Ascending aorta (tissue), 2 donors: ENCODE measurements around the gene TOM1L2. TPM values are rescaled to one million over a fixed set of nuclear protein-coding genes. Genes with fewer than 3 reads are reported as not detected.

Experiments
- DNase-seq, 2 donors: peaks; one replicate each; pipeline ENCODE4 v3.0.0-alpha.2; 2019; ENCODE audit warnings: low spot score in 2 of 2
- H3K27ac ChIP-seq, 2 donors: fragments of 200-600 bp; sonication (generic); one replicate each; pipeline ENCODE4 v1.5.1; 2016 to 2017; ENCODE audit warnings: mild to moderate bottlenecking in 1 of 2
- H3K27me3 ChIP-seq: fragments of 200-600 bp; sonication (generic); one replicate; pipeline ENCODE4 v1.5.1; 2017
- H3K36me3 ChIP-seq, 2 donors: fragments of 200-600 bp; sonication (generic); one replicate each; pipeline ENCODE4 v1.5.1; 2016
- H3K4me1 ChIP-seq, 2 donors: fragments of 200-600 bp; sonication (generic); one replicate each; pipeline ENCODE4 v1.5.1; 2016 to 2017; ENCODE audit warnings: mild to moderate bottlenecking in 1 of 2
- H3K4me3 ChIP-seq, 2 donors: fragments of 200-600 bp; sonication (generic); one replicate each; pipeline ENCODE4 v1.5.1; 2016 to 2017; ENCODE audit warnings: mild to moderate bottlenecking in 1 of 2
- H3K9me3 ChIP-seq, 2 donors: fragments of 200-600 bp; sonication (generic); one replicate each; pipeline ENCODE4 v1.5.1; 2016
- CTCF ChIP-seq, 3 experiments: fragments of 200-600 bp in 2 of 3; fragments of 450-650 bp in 1 of 3; sonication (generic) in 2 of 3; IDR thresholded peaks; one replicate each; pipeline ENCODE4 v1.5.1; 2016 to 2019; ENCODE audit warnings: antibody characterized with exemption in 3 of 3, mild to moderate bottlenecking in 1 of 3, moderate library complexity in 1 of 3
- intact Hi-C: fragments of 100-400 bp; cut with DNase I; formaldehyde crosslinking; loops from one replicate; pipeline ENCODE4 v1.15.1; 2023
- total RNA-seq: library from RNA; depleted of rRNA; stranded (reverse); fragments of >200 nt; gene quantifications from one replicate; pipeline ENCODE4 v1.1.0, GENCODE V29; 2016

The TOM1L2 gene
- total RNA-seq, 1 donor from 2014 or later = 39.0 TPM

GRCh38 chr17:17805575-17805974, 166.6 kb downstream of the TOM1L2 start:
- Histone ChIP-seq H3K9me3 (no peaks in the 10 kb centered on the region), H3K36me3 (peaks cover 3 to 11% of the 10 kb centered on the region in 2 donors), H3K27ac (no peak overlapping the region), H3K27me3 (no peaks in the 10 kb centered on the region), H3K4me3 (no peak overlapping the region), H3K4me1 (peaks cover 0 to under 1% of the 10 kb centered on the region in 2 donors)
- intact Hi-C loops = no loop called here
- no peak for TF ChIP-seq CTCF (IDR thresholded peaks at IDR 0.05)
- DNase-seq = no peak

- intact Hi-C loops = no loop called here
- peaks cover 4 to 11% of the 10 kb centered on the region in 2 donors for H3K36me3 ChIP-seq
- no peak overlapping the region for H3K4me3 ChIP-seq
- no peaks in the 10 kb centered on the region for H3K27me3 ChIP-seq
- H3K4me1 ChIP-seq = no peaks in the 10 kb centered on the region
- TF ChIP-seq CTCF (IDR thresholded peaks at IDR 0.05) = no peak
- no peak overlapping the region for H3K27ac ChIP-seq
- no peaks in the 10 kb centered on the region for H3K9me3 ChIP-seq
- DNase-seq = no peak
Measured at GRCh38 chr17:17804007-17804406, 168.2 kb downstream of the TOM1L2 start.

DNA sequence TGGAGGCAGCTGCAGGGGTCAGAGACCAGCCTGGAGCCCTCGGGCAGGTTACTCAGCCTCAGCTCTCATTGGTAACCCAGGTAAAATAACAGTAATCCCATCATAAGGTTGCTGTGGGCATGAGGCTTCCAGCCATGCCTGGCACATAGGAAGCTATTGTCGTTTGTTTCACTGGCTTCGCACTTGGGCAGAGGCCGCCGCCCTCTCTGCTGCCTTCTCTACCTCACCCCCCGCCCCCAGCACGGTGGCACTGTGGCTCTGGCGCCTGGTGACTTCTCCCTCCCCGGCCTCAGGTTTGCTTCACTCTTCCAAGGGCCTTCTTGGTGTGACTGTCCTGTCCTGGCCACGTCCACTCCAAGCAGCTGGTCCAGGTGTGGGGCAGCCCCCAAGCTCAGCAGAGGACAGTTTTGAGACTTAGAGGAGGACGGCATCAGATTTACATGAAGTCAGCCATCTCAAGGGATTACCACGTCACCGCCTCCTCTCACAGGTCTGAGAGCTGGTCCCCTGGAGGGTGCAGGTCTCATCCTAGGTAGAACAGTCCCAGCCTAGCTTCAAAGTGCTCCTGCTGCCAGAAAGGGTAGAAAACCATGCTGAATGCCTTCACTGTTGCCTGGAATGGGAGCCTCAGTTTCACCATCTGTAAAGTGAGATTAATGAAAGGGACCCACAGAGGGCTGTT, 170.3 kb downstream of the TOM1L2 start:
- no peak for TF ChIP-seq CTCF (IDR thresholded peaks at IDR 0.05)
- no peak overlapping the region for H3K4me3 ChIP-seq
- no peak for DNase-seq
- H3K4me1 ChIP-seq = no peaks in the 10 kb centered on the region
- intact Hi-C loops = no loop called here
- H3K27me3 ChIP-seq = no peaks in the 10 kb centered on the region
- H3K36me3 ChIP-seq = peaks cover 23 to 24% of the 10 kb centered on the region in 2 donors
- H3K27ac ChIP-seq = no peak overlapping the region
- H3K9me3 ChIP-seq = no peaks in the 10 kb centered on the region

DNA sequence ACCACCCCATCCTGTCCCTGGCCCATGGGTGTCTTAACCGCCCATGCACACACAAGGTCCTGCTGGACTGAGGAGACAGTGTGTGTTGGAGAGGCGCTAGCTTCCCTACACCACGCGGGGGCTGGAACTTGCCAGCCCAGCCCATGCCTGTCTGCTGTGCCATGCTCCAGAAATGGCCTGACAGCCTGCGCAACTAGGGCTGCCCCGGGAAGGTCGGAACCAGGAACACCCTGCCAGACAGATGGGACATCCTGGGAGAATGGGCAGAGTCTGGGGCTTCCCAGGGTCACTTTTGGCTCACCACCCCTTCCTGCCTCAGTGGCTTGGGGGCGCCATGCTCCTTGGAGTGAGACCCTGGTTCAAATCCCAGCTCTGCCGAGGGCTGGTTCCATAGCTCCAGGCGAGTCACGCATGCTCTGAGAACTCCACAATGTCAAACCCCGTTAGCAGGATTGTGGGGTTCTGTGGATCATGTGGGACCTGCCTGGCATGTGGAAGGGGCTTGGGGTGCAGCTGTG, 171.6 kb downstream of the TOM1L2 start:
- H3K36me3 ChIP-seq = peaks cover 29 to 38% of the 10 kb centered on the region in 2 donors
- no peaks in the 10 kb centered on the region for H3K4me1 ChIP-seq
- TF ChIP-seq CTCF (IDR thresholded peaks at IDR 0.05) = no peak
- no peak overlapping the region for H3K4me3 ChIP-seq
- no peak overlapping the region for H3K27ac ChIP-seq
- H3K27me3 ChIP-seq = no peaks in the 10 kb centered on the region
- no peaks in the 10 kb centered on the region for H3K9me3 ChIP-seq
- no peak for DNase-seq
- intact Hi-C loops = no loop called here

GRCh38 chr17:17798573-17799255, 173.5 kb downstream of the TOM1L2 start:
- H3K4me3 ChIP-seq = no peak overlapping the region
- TF ChIP-seq CTCF (IDR thresholded peaks at IDR 0.05) = no peak
- no peak for DNase-seq
- H3K4me1 ChIP-seq = no peaks in the 10 kb centered on the region
- peaks cover 41 to 42% of the 10 kb centered on the region in 2 donors for H3K36me3 ChIP-seq
- H3K27me3 ChIP-seq = no peaks in the 10 kb centered on the region
- no peak overlapping the region for H3K27ac ChIP-seq
- intact Hi-C loops = no loop called here
- no peaks in the 10 kb centered on the region for H3K9me3 ChIP-seq
